ENCODE data around the gene TPH1.

Gene TPH1

DNA sequence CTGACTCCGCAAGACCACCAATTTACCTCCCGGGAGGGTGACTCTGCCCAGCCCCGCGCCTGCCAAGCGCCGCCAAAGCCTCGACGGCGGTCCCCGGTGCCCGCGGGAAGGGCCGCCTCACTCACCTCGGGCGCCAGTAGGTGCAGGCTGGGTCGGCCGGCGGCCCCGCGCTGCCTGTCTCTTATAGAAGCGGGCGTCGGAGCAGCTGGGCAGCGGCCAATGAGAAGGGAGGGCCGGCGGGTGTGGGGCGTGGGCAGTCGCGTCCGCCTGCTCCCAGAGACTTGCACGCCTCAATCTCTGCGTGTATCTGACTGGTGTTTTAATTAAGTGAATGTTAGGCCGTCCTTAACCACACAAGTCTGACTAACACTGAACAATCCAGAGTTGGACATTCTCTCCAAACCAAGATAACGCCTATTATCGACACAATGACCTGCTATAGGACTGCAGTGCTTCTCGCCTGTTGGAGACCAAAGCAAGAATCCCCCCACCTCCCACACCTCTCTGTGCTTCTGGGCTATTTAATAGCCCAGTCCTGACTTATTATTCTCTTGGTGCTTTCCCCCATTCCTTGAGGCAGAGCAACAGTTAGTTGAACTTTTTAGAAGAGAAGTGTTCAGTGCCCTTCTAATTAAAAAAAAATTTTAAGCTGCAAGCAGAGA is at the start of gene TPH1:
TPH1 (minus strand) TSS at position 154 of the 662 bp plus-strand sequence. CDS start 5,507 bp downstream, outside the sequence.
- DNase-seq = no peak

DNA sequence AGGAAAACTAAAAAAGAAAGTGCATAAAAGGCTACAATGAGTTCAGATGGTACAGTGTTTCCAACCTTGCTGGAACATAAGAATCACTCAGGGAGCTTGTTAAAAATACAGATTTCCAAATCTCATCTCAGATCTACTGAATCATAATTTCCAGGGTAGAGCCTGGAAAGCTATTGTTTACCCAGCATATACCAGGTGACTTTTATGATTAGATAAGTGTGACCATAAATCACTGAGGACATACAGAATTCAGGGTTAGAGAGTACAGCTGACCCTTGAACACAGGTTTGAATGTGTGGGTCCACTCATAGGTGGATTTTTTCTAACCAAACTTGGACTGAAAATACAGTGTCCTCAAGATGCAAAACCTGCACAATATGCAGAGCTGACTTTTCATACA is 47.9 kb upstream of the TPH1 start:
- DNase-seq = no peak

DNA sequence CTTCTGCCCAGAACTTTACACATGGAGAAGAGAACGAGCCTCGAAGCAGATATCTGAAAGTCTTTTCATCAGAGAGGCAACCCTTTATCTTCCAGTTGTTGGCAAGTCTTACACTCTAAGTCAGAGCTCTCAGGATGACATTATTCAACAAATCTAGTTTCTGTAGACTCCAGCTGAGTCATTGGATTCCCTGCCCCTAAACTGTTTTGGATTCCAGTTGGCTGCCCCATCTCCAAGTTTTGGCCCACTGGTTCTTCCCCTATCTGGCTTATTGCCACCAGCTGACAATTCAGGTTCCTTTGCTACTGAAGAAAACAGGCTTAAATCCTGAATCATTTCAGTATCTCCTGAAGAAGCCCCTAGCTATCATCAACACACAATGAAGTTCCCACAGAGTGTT is 45.7 kb upstream of the TPH1 start:
- no peak for DNase-seq

DNA sequence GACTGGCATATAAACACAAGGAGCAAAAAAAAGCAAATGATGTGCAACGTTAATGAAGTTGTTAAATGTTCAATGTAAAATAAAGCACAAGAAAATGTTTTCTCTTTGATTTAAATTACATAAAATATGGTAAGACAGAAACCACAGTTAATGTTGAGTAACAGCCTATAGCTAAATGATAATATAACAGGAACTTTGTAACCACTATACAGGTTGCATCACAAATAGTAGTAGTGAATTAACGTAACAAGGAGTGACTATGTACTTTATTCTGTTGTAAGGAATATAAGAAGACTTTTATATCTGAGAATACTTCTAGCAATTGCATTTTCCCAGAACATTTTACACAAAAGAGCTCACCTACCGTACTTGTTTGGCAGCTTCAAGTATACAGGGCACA is 42.9 kb upstream of the TPH1 start:
- peak; percentile 12 to 33 for DNase-seq

DNA sequence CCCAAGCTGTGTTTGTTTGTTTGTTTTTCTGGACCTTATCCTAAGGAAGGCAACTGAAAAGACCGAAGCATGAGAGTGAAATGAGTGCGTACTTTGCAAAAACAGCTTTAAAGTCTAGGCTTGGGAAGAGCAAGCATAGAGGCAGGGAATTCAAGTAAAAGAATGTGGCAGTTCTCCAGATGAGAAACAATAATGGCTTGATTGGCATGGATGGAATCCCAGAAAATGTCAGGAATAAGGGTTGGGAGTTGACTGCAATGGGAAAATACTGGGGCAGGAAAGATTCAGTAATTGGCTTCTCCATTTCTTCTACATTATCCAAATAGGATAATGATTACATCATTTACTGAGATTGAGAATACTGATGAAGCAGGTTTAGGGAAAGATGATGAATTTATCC is 42.3 kb upstream of the TPH1 start:
- DNase-seq = no peak

DNA sequence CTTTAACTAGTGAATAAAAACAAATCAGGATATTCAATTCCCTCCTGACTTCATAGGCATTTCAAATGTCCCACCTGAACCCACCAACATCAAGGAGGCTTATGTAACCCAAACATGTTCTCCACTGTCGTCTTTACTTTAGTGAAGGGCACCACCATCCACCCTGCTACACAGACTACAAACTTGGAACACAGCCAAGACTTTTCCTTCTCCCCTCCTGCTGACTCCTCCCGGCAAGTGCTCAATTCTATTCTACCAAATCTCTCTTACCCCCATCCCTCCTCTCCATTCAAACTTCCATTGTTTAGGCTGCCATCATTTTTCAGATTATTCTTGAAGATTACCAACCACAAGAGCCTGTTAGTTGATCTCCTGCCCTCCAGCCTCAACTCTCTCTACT is 35.5 kb upstream of the TPH1 start:
- DNase-seq = no peak

DNA sequence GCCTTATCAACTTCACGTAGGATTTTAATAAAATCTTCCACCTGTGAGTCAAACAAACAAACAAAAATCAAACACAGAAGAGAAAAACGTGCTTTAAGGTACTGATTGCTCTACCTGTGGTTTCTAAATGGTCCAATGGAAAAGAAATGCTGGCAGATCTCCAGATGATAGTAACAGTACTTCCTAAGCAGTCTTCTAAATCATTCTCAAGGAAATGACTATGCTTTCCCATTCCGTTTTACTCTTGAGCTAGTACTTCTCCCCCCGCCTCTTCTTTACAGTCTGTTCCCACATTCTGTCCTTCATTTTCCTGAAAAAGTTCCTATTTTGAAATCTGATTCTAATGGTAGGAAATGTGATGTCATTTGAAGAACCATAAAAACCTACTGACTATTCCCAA is 34.4 kb upstream of the TPH1 start:
- no peak for DNase-seq

DNA sequence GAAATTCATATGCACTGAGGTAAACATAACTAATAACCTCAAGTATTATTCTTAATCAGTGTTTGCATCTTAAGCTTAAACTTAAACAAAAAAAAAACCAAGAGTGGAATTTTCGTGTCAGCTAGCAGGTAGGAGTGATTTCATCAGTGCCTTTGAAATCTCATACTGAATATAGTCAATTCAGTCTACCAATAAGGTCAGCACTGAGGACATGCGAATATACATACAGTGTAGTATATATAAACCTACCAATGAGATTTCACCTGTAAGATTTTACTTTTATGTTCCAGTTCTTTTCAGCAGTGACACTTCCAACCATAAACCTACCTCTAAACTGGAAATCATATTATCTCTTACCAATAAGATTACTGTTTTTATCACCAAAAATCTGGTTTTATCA is 32.8 kb upstream of the TPH1 start:
- no peak for DNase-seq

DNA sequence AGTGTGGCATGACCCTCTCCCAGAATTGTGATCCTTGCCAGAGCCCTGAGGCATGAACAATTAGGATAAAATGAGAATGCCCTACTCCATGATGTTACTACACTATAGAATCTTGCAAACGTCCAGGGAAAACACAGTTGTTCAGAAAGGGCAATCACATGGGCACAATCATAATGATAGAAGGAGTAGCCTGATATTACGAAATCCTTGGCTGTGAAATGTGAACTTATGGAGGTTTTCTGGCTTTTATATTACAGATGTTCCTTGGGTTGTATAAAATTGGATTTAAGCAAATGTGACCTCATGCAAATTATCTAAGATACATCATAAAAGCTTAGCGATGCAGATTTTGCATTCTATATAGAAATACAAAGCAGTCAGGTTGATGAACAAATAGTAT is 29.4 kb upstream of the TPH1 start:
- DNase-seq = no peak

DNA sequence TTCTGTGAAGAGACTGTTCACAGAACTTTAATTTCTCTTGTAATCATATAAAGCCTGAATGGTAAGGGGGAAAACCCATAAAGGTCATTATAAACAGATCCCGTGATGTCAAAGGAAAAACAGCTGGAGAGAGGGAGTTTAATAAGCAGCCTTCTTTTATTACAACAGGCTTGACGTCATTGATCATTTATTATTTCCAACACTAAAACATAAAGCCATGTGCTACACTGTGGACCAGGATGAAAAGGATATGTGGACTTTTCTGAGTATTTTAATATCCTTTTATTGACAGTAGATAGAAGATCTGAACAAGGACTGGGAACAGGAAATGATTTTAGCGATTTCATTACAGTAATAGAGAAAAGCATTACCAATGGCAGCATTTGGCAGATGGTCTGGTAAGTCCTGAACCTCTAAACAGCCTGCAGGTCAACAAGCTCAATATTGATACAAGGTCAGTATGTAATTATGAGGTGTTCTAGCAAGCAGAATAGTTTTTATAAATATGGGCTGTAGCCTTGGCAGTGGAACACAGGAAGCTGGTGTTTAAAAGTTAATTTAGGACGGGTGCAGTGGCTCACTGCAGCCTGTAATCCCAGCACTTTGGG is 25.1 kb upstream of the TPH1 start:
- DNase-seq = no peak

DNA sequence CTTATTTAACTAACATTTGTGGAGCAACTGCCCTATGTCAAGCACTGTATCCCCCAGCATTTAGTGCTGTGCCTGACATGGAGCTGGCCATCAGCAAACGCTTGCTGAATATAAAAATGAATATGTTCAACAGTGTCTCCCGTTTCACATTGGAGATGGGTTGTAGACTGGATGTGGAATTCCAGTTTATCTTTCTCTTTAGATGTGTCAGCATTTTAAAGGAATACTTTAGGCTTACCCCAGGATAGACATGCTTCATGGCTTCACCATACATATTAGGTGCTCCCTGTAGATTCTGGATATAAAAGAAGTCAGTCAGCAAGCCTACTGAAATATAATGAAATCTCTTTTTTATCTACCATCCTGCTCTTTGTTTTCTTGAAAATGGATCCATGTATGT is 21.3 kb upstream of the TPH1 start:
- DNase-seq = no peak

DNA sequence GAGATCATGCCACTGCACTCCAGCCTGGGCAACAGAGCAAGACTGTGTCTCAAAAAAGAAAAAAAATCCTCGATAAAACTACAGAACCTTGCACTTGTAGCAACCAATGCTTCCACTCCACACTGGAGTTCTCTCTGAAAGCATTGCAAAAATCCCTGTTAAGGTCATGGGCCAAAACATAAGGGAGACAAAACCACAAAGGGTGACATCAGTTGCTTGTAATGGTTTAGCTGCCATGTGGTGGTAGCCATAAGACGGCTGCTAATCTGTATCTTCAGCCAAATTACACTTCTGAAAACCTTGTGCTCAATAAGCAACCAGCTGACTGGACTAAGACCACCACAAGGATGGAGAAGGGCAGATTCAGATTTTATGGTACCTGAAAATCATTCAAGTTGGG is 20.6 kb upstream of the TPH1 start:
- no peak for DNase-seq

DNA sequence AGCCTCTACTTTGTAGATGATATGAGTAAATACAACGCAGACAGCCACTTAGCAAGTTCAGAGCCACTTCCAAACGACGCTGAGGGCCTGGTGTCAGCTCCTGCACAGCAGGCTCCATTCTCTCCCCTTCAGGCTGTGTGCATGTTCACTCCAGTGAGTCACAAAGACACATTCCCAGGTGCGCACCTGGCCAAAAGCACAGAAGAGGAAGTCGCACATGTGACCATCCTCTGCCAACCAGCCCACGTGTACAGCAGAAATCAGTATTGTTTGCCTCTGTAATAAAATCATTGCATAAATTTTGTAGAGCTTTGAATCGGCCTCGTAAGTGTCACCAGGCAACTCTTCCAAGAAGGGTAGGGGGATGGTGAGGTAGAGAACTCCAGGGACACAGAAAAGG is 19.5 kb upstream of the TPH1 start:
- DNase-seq = no peak

DNA sequence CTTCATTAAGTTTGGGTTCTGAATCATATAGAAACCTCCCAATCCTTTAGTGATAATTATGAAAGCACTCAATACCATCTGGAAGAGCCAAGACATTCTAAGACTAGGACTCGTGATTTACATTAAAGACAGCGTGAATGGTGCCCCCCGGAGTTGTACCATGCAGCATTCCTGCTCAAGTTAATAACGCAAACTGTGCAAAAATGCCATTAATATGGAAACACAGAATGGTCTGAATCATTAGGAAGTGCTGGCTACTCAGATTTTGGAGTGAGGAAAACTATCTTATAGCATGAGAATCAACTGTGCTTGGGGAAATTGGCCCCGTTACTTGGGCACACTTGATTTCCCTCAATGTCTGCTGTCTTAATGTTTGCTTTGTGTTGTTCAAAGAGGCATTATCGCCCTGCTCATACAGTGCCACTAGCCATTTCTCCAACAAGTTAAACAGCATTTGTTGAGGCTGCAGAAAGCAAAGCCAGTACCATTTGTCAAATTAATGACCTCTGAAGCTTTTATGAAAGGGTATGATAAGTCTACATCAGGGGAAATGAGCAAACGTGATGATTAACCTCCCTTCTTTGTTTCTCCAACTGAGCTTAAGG is 18.5 kb upstream of the TPH1 start:
- no peak for DNase-seq

DNA sequence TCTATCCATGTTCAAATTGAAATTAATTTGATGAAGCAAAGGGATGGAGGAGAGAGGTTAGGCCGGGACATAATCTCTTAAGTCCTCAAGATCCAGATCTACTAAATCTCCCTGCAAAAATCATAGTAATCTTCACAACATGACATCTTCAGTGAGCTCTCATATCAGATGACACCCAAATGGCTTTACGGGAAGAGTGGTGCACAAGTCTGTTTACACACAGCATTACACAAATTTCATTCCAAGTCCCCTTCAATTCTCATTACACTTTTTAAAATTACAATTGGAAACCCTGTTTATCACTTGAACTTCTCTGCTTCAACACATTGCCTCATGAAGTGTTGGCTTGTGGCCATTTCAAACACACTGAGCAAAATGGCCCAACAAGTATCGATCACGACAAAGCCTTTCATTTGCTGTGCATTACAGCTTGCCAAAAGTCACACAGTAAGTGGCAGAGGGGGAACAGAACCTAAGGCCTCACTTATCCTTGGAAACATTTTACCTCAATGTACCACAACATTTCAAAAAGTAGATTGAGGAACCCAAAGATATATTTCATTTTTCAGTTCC is 17.9 kb upstream of the TPH1 start:
- no peak for DNase-seq

DNA sequence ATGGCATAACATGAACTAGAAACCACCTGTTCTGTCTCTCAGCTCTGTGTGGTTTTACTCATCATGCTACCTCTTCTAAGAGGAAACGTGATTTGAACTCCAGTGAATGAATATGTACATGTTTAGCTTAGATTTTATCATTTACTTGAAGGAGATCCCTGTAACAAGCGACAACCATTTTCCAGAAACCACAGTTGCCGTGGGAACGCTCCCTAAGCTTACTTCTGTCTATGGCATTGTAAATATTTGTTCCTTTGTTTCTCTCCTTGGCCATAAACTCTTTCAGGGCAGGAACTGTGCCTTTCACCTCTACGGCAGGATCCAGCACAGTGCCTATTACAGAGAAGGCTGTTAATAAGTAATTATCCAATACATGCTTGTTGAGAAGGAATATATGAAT is 17.1 kb upstream of the TPH1 start:
- no peak for DNase-seq

DNA sequence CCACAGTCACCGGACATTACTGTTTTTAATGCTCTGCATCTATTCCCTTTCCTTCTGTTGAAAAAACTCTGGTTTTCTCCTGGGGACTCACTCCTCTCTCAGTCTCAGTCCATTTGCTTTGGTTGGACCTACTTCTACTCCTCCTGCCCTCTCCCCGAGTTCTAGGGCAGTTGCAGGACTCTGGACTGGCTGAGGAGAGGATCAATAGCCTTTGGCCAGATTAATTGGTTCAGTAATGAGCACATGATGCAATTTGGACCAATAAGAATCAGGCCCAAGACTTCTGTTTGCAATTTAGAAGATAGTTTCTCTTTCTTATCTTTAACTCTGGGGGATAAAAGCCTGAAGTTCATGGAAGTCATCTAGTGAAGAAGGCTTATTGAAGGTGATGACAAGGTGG is 15.3 kb upstream of the TPH1 start:
- DNase-seq = no peak

DNA sequence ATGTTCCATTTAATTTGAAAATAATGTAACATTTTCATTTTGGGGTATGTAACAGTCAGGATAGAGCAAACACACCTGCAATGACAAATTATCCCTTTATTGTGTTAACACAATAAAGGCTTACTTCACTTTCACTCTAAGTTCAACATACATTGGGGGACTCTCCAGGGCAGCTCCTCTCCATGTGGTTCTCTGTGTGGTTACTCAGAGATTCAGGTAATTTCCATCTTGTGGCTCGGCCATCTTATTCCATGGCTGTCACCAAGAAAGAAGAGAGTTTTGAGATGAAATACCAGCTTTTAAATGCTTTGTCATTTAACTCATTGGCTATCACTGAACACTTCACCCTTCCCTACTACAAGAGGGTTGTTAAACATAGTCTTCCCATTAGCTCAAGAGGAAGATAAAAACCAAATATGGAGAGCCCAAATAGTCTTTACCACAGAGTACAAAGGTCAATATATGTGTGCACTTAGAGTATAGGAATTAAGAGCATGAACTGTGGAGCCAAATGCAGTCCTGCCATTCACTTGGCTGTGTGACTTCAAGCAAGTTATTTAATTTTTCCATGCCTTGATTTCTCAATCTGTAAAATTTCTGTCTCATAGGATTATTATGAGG is 10.6 kb upstream of the TPH1 start:
- no peak for DNase-seq

DNA sequence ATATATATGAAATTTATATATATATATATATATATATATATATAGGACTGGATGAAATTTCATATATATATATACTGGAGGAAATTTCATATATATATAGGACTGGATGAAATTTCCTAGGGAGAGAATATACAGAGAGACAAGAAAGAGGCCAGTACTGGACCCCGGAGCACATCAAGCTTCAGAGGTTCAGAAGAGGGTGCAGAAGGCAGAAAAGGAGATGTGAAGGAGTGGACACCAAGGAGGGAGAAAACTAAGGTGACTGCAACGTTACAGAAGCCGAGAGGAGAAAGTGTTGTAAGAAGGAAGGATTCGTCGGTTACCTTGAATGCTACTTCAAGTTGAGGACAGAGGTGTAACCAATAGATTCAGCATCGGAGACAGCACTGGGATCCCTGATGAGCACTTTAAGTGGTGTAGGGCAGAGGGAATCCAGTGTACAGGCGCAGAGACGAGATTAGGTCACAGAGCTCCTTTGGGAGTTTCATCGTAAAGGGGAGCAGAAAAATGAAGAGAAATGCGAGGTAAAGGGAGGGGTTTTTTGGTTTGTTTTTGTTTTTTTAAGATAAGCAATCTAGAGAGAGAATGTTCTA is 8.5 kb upstream of the TPH1 start:
- DNase-seq = no peak

DNA sequence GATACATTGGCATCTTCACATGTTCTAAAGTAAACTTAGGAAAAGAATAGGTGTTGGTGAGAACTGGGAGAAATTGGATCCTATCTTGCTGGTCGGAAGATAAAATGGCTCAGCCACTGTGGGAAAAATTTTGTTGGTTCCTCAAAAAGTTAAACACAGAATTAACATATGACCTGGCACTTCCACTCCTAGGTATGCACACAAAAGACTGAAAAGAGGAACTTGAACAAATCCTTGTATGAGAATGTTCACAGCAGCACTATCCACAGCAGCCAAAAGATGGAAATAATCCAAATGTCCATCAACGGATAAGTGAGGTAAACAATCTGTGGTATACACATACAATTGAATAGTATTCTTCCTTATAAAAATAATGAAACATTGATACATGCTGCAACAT is 4.8 kb upstream of the TPH1 start:
- DNase-seq = peak; percentile 3 to 25

DNA sequence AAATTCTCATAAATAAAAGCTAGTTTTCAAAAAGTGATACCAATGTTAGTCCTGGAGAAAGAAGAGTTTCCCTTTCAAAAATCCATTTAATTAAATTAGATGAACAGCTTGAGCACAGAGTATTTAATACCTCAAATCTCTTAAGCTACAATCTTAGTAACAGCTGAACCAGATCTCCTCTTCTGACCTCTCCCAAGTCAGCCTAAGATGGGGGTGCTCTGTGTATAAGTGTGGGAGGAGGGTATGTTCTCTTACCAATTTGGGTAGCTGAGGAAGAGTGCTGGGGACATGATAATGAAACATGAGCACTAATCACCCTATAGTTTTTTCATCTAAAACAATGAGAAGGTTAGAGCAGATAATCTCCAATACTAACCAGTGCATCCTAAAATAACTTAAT is 9.6 kb downstream of the TPH1 start:
- DNase-seq = no peak

DNA sequence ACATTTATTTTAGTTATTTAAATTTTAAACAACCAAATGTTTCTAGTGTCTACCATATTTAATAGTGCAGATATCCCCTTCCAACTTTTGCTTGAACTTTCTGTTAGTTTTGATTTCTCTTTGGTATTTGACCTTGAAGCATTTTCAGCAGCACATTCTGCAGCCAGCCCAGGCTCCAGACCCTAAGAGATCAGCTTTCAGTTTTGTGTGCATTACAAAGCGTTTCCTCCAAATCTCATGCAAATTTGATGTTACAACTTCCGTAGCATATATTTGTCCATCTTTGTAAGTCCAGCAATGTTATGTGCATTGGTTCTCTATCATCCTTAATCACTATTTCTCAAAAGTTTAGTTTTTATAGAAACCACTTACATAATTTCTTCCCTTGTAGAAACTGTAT is 18.6 kb downstream of the TPH1 start:
- no peak for DNase-seq

DNA sequence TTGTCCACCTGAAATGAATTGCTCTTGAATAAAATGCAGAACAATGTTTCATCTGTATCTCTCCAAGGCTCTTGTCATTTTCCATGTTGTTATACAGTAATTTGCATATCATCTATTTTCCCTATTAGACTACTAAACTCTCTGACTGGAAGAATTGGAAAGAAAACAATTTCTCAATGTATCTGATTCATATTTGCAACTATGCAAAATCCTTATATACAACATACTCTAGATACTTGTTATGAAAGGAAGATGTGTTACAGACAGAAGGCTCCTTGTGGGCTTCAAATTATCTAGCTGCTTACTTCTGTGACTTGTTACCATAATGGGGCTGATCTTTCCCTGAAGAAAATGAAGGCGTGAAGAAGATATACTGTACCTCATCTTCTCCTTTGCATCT is 23.6 kb downstream of the TPH1 start:
- no peak for DNase-seq

DNA sequence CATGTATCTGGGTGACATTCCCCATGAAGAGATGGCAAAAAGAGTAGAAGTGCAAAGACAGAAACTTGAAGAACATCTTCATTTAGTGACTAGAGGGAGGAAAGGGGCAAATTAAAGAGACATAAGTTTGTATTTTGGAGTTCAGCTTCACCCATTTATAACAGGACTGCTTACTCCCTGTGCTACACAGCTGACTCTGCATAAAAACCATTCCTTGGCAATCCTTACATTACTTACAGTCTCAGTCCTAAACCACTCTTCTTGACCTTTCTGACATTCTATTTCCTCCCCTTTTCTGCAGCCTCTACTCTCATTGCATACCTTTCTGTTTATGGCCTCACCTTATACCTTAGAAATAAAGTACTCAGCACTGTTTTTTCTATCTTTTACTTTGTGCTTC is 26.4 kb downstream of the TPH1 start:
- no peak for DNase-seq
